Thyroid gland (tissue), 4 donors: ENCODE results near the gene STYXL1.

Source experiments
- CTCF ChIP-seq, 6 experiments: fragments of 200-600 bp in 3 of 6; fragments of 450-650 bp in 3 of 6; sonication (generic) in 3 of 6; IDR thresholded peaks; one replicate each; pipeline ENCODE4 v1.5.1; 2016 to 2019; ENCODE audit warnings: antibody characterized with exemption in 6 of 6, mild to moderate bottlenecking in 2 of 6, inconsistent platforms in 1 of 6, moderate library complexity in 1 of 6
- POLR2A ChIP-seq, 2 donors: fragments of 450-650 bp; IDR thresholded peaks; one replicate each; pipeline ENCODE4 v1.6.1; 2017; ENCODE audit warnings: antibody characterized with exemption in 2 of 2, mild to moderate bottlenecking in 2 of 2, moderate library complexity in 1 of 2

GRCh38 chr7:76095908-76096307 is 48.1 kb upstream of the STYXL1 start:
- TF ChIP-seq CTCF (IDR thresholded peaks at IDR 0.05) (no peak), POLR2A (IDR thresholded peaks at IDR 0.05) (no peak)
